PC-3 (cell line): ENCODE measurements around the gene MEDAG. TPM values are rescaled to one million over a fixed set of nuclear protein-coding genes. Genes with fewer than 3 reads are reported as not detected.

Experiments
- ATAC-seq: fragments of 200-7000 bp; cut with Tn5 transposase; 2 replicates; pipeline ENCODE4 v1.9.1; 2020; ENCODE audit warnings: mild to moderate bottlenecking, moderate library complexity
- BruUV-seq: library from RNA; stranded (reverse); fragments of 400-500 nt; replicated peaks from 2 replicates; lab custom pipeline; 2021; lab: Mats Ljungman, UMichigan
- CTCF ChIA-PET: fragments of 300-600 bp; sonication (Branson Sonifier 250); formaldehyde crosslinking; loops from one replicate; lab custom pipeline; 2022; ENCODE audit warnings: antibody characterized with exemption; lab: Charles Lee
- POLR2A ChIA-PET: fragments of 300-600 bp; sonication (Branson Sonifier 250); formaldehyde crosslinking; loops from one replicate; lab custom pipeline; 2022; ENCODE audit warnings: antibody characterized with exemption; ENCODE audit not compliant: unreplicated experiment; lab: Charles Lee
- DNase-seq: peaks from one replicate; pipeline ENCODE4 v3.0.0-alpha.2; 2015
- H2AFZ ChIP-seq: fragments of 300-600 bp; sonication (generic); 2 replicates; pipeline ENCODE4 v1.6.0; 2016; ENCODE audit warnings: antibody characterized with exemption, low read length
- H3F3A ChIP-seq: fragments of 300-600 bp; sonication (generic); one replicate; pipeline ENCODE4 v1.6.0; 2017; ENCODE audit warnings: antibody characterized with exemption, low read length, control low read depth, mild to moderate bottlenecking; ENCODE audit not compliant: unreplicated experiment
- H3K27ac ChIP-seq: fragments of 300-600 bp; sonication (generic); 2 replicates; pipeline ENCODE4 v1.5.1; 2016; ENCODE audit warnings: mild to moderate bottlenecking, low read length
- H3K27me3 ChIP-seq: fragments of 300-600 bp; sonication (generic); 2 replicates; pipeline ENCODE4 v1.6.1; 2016; ENCODE audit warnings: low read length, mixed read lengths
- H3K36me3 ChIP-seq: fragments of 300-600 bp; sonication (generic); 2 replicates; pipeline ENCODE4 v1.6.1; 2016; ENCODE audit warnings: low read depth, mixed run types, low read length, mixed read lengths
- H3K4me1 ChIP-seq: fragments of 300-600 bp; sonication (generic); 2 replicates; pipeline ENCODE4 v1.5.1; 2016; ENCODE audit warnings: low read length; ENCODE audit not compliant: insufficient read depth
- H3K4me2 ChIP-seq: fragments of 300-600 bp; sonication (generic); 2 replicates; pipeline ENCODE4 v1.6.0; 2016; ENCODE audit warnings: low read length
- H3K4me3 ChIP-seq: fragments of 300-600 bp; sonication (generic); 2 replicates; pipeline ENCODE4 v1.5.1; 2016; ENCODE audit warnings: mild to moderate bottlenecking, low read length, mixed read lengths
- H3K79me2 ChIP-seq: fragments of 300-600 bp; sonication (generic); 2 replicates; pipeline ENCODE4 v1.6.1; 2017; ENCODE audit warnings: low read length, mixed read lengths
- H3K9ac ChIP-seq: fragments of 300-600 bp; sonication (generic); 2 replicates; pipeline ENCODE4 v1.6.0; 2016; ENCODE audit warnings: mild to moderate bottlenecking, low read length
- H3K9me2 ChIP-seq: fragments of 300-600 bp; sonication (generic); replicated peaks from 2 replicates; pipeline ENCODE4 v1.6.1; 2016; ENCODE audit warnings: mixed run types, low read length, mixed read lengths
- H3K9me3 ChIP-seq: fragments of 300-600 bp; sonication (generic); 2 replicates; pipeline ENCODE4 v1.6.1; 2016; ENCODE audit warnings: low read length, mixed read lengths
- H4K20me1 ChIP-seq: fragments of 300-600 bp; sonication (generic); 2 replicates; pipeline ENCODE4 v1.6.1; 2016; ENCODE audit warnings: low read length, mixed read lengths
- EZH2 ChIP-seq: fragments of 300-600 bp; sonication (generic); IDR thresholded peaks from one replicate; pipeline ENCODE4 v1.6.1; 2017; ENCODE audit warnings: antibody characterized with exemption, mild to moderate bottlenecking, low read length; ENCODE audit not compliant: unreplicated experiment
- EZH2phosphoT487 ChIP-seq: fragments of 300-600 bp; sonication (generic); IDR thresholded peaks from 2 replicates; pipeline ENCODE4 v1.6.1; 2018; ENCODE audit warnings: mild to moderate bottlenecking, antibody characterized with exemption, low read length, borderline replicate concordance
- intact Hi-C: fragments of 100-400 bp; cut with micrococcal nuclease; formaldehyde crosslinking; loops from 2 replicates; pipeline ENCODE4 v1.9.0; 2023
- total RNA-seq: library from RNA; depleted of rRNA; stranded (reverse); fragments of >200 nt; gene quantifications from 2 replicates; pipeline ENCODE4 v1.2.3, GENCODE V29; 2014
- TF ChIP-seq, protein P1 (sequence below): fragments of 300-600 bp; sonication (generic); conservative IDR thresholded peaks from 2 replicates; pipeline ENCODE4 v1.5.1; 2017; ENCODE audit warnings: antibody characterized with exemption, low read depth, mild to moderate bottlenecking, low read length

The MEDAG gene
- total RNA-seq, 1 experiment from 2014 or later: not detected

DNA sequence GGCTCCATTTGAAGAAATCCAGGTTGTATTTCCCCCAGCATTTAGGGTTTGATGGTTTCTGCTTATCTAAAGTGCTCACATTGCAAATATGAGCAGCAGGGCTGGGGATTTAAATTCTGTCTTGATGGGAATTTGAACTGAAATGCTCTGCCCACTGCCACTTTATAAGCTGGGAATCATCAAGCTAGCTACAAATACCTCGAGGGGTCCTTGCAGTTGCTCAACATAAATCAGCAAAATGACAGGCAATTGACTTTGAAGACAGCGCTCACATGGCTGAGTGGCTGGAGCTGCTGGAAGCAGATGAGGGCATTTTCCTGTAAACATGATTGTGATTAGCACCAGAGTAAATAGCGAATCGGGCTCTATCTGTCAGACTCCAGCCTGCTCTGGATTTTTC lies 39.4 kb upstream of the MEDAG start:
- no peaks in the 10 kb centered on the region for H3K36me3 ChIP-seq
- H3K27me3 ChIP-seq: no peaks in the 10 kb centered on the region
- H3K4me3 ChIP-seq: no peak overlapping the region
- H3K9ac ChIP-seq: no peak overlapping the region
- ATAC-seq (no peak), DNase-seq (no peak)
- no peak overlapping the region for H2AFZ ChIP-seq
- no peaks in the 10 kb centered on the region for H3K79me2 ChIP-seq
- no peaks in the 10 kb centered on the region for H3F3A ChIP-seq
- TF ChIP-seq EZH2 (no peak), EZH2phosphoT487 (no peak)
- TF ChIP-seq, protein P1, sequence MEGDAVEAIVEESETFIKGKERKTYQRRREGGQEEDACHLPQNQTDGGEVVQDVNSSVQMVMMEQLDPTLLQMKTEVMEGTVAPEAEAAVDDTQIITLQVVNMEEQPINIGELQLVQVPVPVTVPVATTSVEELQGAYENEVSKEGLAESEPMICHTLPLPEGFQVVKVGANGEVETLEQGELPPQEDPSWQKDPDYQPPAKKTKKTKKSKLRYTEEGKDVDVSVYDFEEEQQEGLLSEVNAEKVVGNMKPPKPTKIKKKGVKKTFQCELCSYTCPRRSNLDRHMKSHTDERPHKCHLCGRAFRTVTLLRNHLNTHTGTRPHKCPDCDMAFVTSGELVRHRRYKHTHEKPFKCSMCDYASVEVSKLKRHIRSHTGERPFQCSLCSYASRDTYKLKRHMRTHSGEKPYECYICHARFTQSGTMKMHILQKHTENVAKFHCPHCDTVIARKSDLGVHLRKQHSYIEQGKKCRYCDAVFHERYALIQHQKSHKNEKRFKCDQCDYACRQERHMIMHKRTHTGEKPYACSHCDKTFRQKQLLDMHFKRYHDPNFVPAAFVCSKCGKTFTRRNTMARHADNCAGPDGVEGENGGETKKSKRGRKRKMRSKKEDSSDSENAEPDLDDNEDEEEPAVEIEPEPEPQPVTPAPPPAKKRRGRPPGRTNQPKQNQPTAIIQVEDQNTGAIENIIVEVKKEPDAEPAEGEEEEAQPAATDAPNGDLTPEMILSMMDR: no peak
- BruUV-seq: no TSS peak
- H3K9me3 ChIP-seq: no peaks in the 10 kb centered on the region
- ChIA-PET POLR2A (no interaction called here), CTCF (no interaction called here)
- H4K20me1 ChIP-seq: no peaks in the 10 kb centered on the region
- no peaks in the 10 kb centered on the region for H3K9me2 ChIP-seq
- intact Hi-C loops: loop anchor here (5.0 kb wide), 2 partner anchors 124 to 189 kb away; no protein-coding TSS in a partner anchor
- no peak overlapping the region for H3K27ac ChIP-seq
- no peak overlapping the region for H3K4me2 ChIP-seq
- peaks cover 17% of the 10 kb centered on the region for H3K4me1 ChIP-seq

DNA sequence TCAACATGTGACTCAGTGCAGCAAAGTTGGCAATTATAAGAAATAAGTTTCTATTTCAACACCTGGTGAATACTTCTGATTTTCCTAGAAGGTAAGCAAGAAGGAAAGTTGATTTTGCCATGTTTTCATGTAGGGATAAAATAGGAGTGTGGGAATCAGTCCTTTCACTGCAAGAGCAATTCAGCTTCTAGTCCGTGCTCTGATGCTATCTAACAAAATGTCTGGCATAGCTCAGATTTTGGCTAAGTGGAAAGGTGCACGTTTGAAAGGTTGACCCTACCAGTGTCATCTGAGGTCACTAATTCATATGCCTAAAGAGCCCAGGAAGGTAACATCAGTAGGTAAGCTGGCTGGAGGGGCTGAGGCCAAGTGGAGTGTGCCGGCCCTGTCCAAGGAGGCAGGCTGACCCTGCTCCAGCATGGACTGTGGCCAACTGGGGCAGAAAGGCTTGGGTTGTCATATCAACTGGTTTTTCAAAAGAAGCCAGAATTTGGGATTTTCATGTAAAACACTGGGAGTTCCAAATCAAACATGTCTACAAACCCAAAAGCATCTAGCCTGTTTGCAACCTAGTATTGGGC lies 38.9 kb upstream of the MEDAG start:
- no peaks in the 10 kb centered on the region for H3K79me2 ChIP-seq
- ChIA-PET CTCF (no interaction called here), POLR2A (no interaction called here)
- no peak overlapping the region for H3K9ac ChIP-seq
- no peaks in the 10 kb centered on the region for H3F3A ChIP-seq
- ATAC-seq (no peak), DNase-seq (no peak)
- no peaks in the 10 kb centered on the region for H4K20me1 ChIP-seq
- TF ChIP-seq EZH2phosphoT487 (no peak), EZH2 (no peak)
- TF ChIP-seq, protein P1: no peak
- no peaks in the 10 kb centered on the region for H3K9me3 ChIP-seq
- no peak overlapping the region for H3K4me3 ChIP-seq
- intact Hi-C loops: loop anchor here (5.0 kb wide), 2 partner anchors 125 to 190 kb away; no protein-coding TSS in a partner anchor
- no peaks in the 10 kb centered on the region for H3K27me3 ChIP-seq
- H3K9me2 ChIP-seq: no peaks in the 10 kb centered on the region
- H3K4me2 ChIP-seq: no peak overlapping the region
- peaks cover 17% of the 10 kb centered on the region for H3K4me1 ChIP-seq
- no peak overlapping the region for H3K27ac ChIP-seq
- H2AFZ ChIP-seq: no peak overlapping the region
- no peaks in the 10 kb centered on the region for H3K36me3 ChIP-seq
- no TSS peak for BruUV-seq

DNA sequence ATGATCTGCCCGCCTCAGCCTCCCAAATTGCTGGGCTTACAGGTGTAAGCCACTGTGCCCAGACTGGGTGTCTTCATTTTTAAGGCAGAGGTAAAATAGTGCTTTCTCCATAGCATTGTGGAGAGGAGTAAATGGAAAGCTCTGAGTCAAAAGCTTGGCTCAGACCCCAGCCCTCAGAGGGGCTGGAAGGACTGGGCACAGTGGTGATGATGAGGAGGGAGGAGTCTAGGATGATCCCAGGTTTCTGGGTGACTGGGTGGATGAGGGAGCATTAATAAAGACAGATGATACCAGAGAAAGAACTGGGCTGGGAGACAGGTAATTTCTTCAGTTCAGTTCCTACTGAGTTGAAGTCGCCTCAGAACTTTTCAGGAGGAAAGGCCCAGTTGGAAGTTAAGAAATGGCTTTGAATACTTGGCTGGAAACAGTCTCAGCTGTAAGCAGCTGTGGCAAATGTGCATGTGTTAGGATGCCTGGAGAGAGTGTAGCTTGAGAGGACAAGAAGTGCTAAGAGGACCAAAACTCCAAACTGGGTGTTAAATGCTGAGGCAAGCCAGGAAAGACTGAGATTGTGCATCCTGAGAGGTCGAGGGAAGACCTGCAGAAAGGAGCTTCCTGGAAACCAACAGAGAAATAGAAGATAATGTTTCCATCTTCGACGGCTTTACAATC lies 37.1 kb upstream of the MEDAG start:
- intact Hi-C loops: loop anchor here (5.0 kb wide), 2 partner anchors 127 to 192 kb away; no protein-coding TSS in a partner anchor
- ATAC-seq (no peak), DNase-seq (no peak)
- H3K9me2 ChIP-seq: no peaks in the 10 kb centered on the region
- no peak overlapping the region for H2AFZ ChIP-seq
- TF ChIP-seq EZH2phosphoT487: no peak
- no peak for TF ChIP-seq EZH2
- TF ChIP-seq, protein P1: no peak
- no peak overlapping the region for H3K4me3 ChIP-seq
- H3K27ac ChIP-seq: no peak overlapping the region
- no peaks in the 10 kb centered on the region for H4K20me1 ChIP-seq
- H3K79me2 ChIP-seq: no peaks in the 10 kb centered on the region
- BruUV-seq: no TSS peak
- H3K9ac ChIP-seq: no peak overlapping the region
- no peak overlapping the region for H3K4me2 ChIP-seq
- H3K4me1 ChIP-seq: peaks cover 17% of the 10 kb centered on the region
- H3K36me3 ChIP-seq: no peaks in the 10 kb centered on the region
- no peaks in the 10 kb centered on the region for H3K27me3 ChIP-seq
- CTCF ChIA-PET: no interaction called here
- no peaks in the 10 kb centered on the region for H3F3A ChIP-seq
- POLR2A ChIA-PET: no interaction called here
- H3K9me3 ChIP-seq: no peaks in the 10 kb centered on the region
